HG03432 (cell line): ENCODE results near the gene EEFSEC.

Experiments
- ATAC-seq: cut with Tn5 transposase; IDR thresholded peaks from one replicate; pipeline ENCODE4 v1.9.1; 2021; ENCODE audit warnings: mild to moderate bottlenecking, moderate library complexity; ENCODE audit not compliant: unreplicated experiment

The EEFSEC gene

GRCh38 chr3:128180913-128181312 lies 27.6 kb downstream of the EEFSEC start:
- ATAC-seq, result no peak

- no peak for ATAC-seq
Measured at GRCh38 chr3:128182656-128183055, 29.4 kb downstream of the EEFSEC start.

GRCh38 chr3:128185630-128186447 lies 32.6 kb downstream of the EEFSEC start:
- ATAC-seq, result no peak

- ATAC-seq, result no peak
Measured at GRCh38 chr3:128187495-128187894, 34.2 kb downstream of the EEFSEC start.

GRCh38 chr3:128188326-128188725 lies 35.0 kb downstream of the EEFSEC start:
- ATAC-seq, result no peak

GRCh38 chr3:128188956-128189355 lies 35.7 kb downstream of the EEFSEC start:
- ATAC-seq, result no peak

- ATAC-seq, result no peak
Measured at GRCh38 chr3:128190501-128190900, 37.2 kb downstream of the EEFSEC start.

- ATAC-seq, result no peak
Measured at GRCh38 chr3:128192131-128192530, 38.9 kb downstream of the EEFSEC start.

GRCh38 chr3:128193168-128193567 lies 39.9 kb downstream of the EEFSEC start:
- ATAC-seq, result no peak

GRCh38 chr3:128194843-128195242 lies 41.6 kb downstream of the EEFSEC start:
- no peak for ATAC-seq

GRCh38 chr3:128195369-128195768 lies 42.1 kb downstream of the EEFSEC start:
- ATAC-seq, result no peak

GRCh38 chr3:128195802-128196201 lies 42.5 kb downstream of the EEFSEC start:
- ATAC-seq, result no peak

GRCh38 chr3:128196647-128197046 lies 43.4 kb downstream of the EEFSEC start:
- no peak for ATAC-seq

GRCh38 chr3:128197855-128198254 lies 44.6 kb downstream of the EEFSEC start:
- ATAC-seq, result no peak

GRCh38 chr3:128198313-128198712 lies 45.0 kb downstream of the EEFSEC start:
- no peak for ATAC-seq

GRCh38 chr3:128199110-128199509 lies 45.8 kb downstream of the EEFSEC start:
- ATAC-seq, result no peak

GRCh38 chr3:128201158-128201755 lies 48.0 kb downstream of the EEFSEC start:
- ATAC-seq, result no peak

GRCh38 chr3:128203169-128203568 lies 49.9 kb downstream of the EEFSEC start:
- ATAC-seq, result no peak

GRCh38 chr3:128205558-128206145 lies 52.4 kb downstream of the EEFSEC start:
- ATAC-seq, result no peak

GRCh38 chr3:128207951-128208350 lies 54.7 kb downstream of the EEFSEC start:
- no peak for ATAC-seq

GRCh38 chr3:128210711-128211110 lies 57.4 kb downstream of the EEFSEC start:
- ATAC-seq, result no peak

GRCh38 chr3:128214056-128214455 lies 60.8 kb downstream of the EEFSEC start:
- ATAC-seq, result no peak
